WTC11 (cell line): ENCODE data around the gene GNAI1.

Experiments used
- ATF2 ChIP-seq: sonication (generic); formaldehyde crosslinking; IDR thresholded peaks from 2 replicates; pipeline ENCODE4 v1.8.1; 2022; ENCODE audit warnings: low read depth, missing genetic modification reagents, borderline replicate concordance
- CREB1 ChIP-seq: sonication (generic); formaldehyde crosslinking; IDR thresholded peaks from 2 replicates; pipeline ENCODE4 v1.8.0; 2023; ENCODE audit warnings: mild to moderate bottlenecking, missing genetic modification reagents
- ETV6 ChIP-seq: sonication (generic); formaldehyde crosslinking; IDR thresholded peaks from 2 replicates; pipeline ENCODE4 v1.8.1; 2022; ENCODE audit warnings: mild to moderate bottlenecking, missing genetic modification reagents
- HMGXB4 ChIP-seq: sonication (generic); formaldehyde crosslinking; IDR thresholded peaks from 2 replicates; pipeline ENCODE4 v1.8.1; 2023; ENCODE audit warnings: mild to moderate bottlenecking, moderate library complexity, missing genetic modification reagents
- JUN ChIP-seq: sonication (generic); formaldehyde crosslinking; IDR thresholded peaks from 2 replicates; pipeline ENCODE4 v1.8.0; 2023; ENCODE audit warnings: mild to moderate bottlenecking, missing genetic modification reagents
- ZNF281 ChIP-seq: sonication (generic); formaldehyde crosslinking; IDR thresholded peaks from 2 replicates; pipeline ENCODE4 v1.8.0; 2023; ENCODE audit warnings: mild to moderate bottlenecking, missing genetic modification reagents
- ZNF317 ChIP-seq: sonication (generic); formaldehyde crosslinking; IDR thresholded peaks from 2 replicates; pipeline ENCODE4 v1.8.1; 2023; ENCODE audit warnings: low read depth, mild to moderate bottlenecking, moderate library complexity, missing genetic modification reagents, borderline replicate concordance
- TF ChIP-seq, protein P1 (sequence below): fragments of 200-600 bp; IDR thresholded peaks from 2 replicates; pipeline ENCODE4 v1.8.0; 2022; ENCODE audit warnings: antibody characterized with exemption
- TF ChIP-seq, protein P2 (sequence below): sonication (generic); formaldehyde crosslinking; IDR thresholded peaks from 2 replicates; pipeline ENCODE4 v1.8.1; 2023; ENCODE audit warnings: mild to moderate bottlenecking, missing genetic modification reagents, moderate library complexity

GRCh38 chr7:80253237-80253636 lies 118.6 kb downstream of the GNAI1 start:
- TF ChIP-seq, protein P1, sequence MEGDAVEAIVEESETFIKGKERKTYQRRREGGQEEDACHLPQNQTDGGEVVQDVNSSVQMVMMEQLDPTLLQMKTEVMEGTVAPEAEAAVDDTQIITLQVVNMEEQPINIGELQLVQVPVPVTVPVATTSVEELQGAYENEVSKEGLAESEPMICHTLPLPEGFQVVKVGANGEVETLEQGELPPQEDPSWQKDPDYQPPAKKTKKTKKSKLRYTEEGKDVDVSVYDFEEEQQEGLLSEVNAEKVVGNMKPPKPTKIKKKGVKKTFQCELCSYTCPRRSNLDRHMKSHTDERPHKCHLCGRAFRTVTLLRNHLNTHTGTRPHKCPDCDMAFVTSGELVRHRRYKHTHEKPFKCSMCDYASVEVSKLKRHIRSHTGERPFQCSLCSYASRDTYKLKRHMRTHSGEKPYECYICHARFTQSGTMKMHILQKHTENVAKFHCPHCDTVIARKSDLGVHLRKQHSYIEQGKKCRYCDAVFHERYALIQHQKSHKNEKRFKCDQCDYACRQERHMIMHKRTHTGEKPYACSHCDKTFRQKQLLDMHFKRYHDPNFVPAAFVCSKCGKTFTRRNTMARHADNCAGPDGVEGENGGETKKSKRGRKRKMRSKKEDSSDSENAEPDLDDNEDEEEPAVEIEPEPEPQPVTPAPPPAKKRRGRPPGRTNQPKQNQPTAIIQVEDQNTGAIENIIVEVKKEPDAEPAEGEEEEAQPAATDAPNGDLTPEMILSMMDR, result no peak
- TF ChIP-seq ZNF317 (CRISPR knock-in tag), result no peak
- no peak for TF ChIP-seq CREB1
- TF ChIP-seq HMGXB4 (CRISPR knock-in tag), result no peak
- no peak for TF ChIP-seq ZNF281 (CRISPR knock-in tag)
- no peak for TF ChIP-seq ATF2 (CRISPR knock-in tag)
- no peak for TF ChIP-seq ETV6 (CRISPR knock-in tag)
- no peak for TF ChIP-seq JUN (CRISPR knock-in tag)
- TF ChIP-seq, protein P2, sequence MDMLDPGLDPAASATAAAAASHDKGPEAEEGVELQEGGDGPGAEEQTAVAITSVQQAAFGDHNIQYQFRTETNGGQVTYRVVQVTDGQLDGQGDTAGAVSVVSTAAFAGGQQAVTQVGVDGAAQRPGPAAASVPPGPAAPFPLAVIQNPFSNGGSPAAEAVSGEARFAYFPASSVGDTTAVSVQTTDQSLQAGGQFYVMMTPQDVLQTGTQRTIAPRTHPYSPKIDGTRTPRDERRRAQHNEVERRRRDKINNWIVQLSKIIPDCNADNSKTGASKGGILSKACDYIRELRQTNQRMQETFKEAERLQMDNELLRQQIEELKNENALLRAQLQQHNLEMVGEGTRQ (CRISPR knock-in tag), result no peak
